Measurements from ENCODE around the gene ABT1. TPM values are rescaled to one million over a fixed set of nuclear protein-coding genes. Genes with fewer than 3 reads are reported as not detected.

The ABT1 gene
- total RNA-seq, 2 experiments from 2014 or later = 44.5 to 45.8 TPM

DNA sequence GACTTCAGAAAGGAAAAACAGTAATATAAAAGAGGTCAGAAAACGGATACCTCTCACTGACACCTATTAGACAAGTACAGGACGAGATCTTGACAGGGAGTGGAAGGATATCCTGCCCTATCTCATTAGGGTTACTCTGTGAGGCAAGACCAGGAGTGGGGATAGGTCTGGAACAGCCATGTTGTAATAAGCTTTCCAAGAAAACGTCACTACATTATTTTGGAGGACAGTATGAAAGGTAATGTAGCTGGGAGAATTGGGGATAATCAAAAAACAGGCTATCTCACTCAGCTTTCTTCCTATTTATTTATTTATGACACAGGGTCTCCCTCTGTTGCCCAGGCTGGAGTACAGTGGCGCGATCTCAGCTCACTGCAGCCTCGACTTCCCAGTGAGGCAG lies 33.3 kb upstream of the ABT1 start:
- H3K9me3 Mint-ChIP-seq = peaks cover under 1% of the 10 kb centered on the region
- DNase-seq = no peak
- peaks cover under 1% of the 10 kb centered on the region for H3K36me3 Mint-ChIP-seq
- peaks cover under 1% of the 10 kb centered on the region for H3K27me3 Mint-ChIP-seq
- peaks cover 2% of the 10 kb centered on the region for H3K4me1 Mint-ChIP-seq
- H3K27ac Mint-ChIP-seq = no peak overlapping the region
- H3K4me3 Mint-ChIP-seq = no peak overlapping the region

DNA sequence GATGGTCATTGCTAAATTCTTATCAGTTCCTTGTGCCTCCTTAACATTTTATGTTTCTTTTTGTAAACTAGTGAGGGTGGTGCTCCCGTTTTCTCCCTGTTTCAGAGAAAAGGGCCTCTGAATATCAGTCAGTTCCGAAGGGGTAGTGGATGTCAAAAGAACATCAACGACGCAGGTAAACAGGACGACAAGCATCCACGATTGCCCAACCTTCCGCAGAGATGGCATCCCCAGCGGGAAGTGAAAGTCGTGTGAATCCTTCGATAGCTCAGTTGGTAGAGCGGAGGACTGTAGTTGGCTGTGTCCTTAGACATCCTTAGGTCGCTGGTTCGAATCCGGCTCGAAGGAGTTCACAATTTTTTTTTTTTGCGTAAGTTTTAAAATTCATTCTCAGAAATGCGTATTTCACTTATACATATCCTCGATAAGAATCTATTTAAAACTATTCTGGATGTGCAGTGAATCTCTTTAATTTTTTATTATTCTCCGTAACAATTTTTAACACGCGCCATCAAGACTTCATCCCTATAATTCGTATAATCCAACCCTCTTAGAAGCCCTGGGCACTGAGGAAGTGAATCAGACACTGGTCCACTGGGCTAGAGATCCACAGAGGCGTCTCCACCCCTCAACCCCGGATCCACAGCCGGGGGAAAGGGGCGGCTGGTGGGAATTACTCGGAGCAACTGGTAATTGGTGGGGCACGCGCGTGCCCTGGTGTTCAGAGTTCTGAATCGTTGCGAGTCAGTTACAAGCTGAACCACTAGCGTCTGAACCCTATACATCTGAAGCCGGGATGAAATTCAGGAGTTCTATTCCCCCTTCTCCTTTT lies 27.9 kb upstream of the ABT1 start:
- peaks cover 2% of the 10 kb centered on the region for H3K9me3 Mint-ChIP-seq

DNA sequence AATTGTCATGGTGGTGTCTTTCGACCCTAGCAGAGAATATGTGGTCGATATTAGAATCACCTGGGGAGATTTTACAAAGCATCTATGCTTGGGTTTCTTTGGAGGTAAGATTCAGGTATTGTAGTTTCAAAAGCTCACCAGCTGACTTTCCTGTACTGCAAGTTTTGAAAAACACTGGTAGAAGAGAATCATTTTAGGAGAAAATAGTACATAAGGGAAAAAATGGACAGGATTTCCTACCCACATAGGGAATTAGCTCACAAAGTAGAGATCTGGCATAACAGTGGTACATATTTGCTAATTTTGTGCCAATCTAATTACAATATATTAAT lies 27.4 kb upstream of the ABT1 start:
- no peak for DNase-seq
- H3K27me3 Mint-ChIP-seq = peaks cover 9% of the 10 kb centered on the region
- peaks cover 3% of the 10 kb centered on the region for H3K36me3 Mint-ChIP-seq
- H3K4me3 Mint-ChIP-seq = peak overlapping the region; percentile 92
- H3K9me3 Mint-ChIP-seq = peaks cover 2% of the 10 kb centered on the region
- peaks cover 24% of the 10 kb centered on the region for H3K4me1 Mint-ChIP-seq
- H3K27ac Mint-ChIP-seq = no peak overlapping the region

More for the DNA sequence above, 27.9 kb upstream of the ABT1 start:
- H3K27me3 Mint-ChIP-seq = peaks cover 9% of the 10 kb centered on the region
- peaks cover 3% of the 10 kb centered on the region for H3K36me3 Mint-ChIP-seq
- peak; percentile 92 for DNase-seq
- H3K4me1 Mint-ChIP-seq = peaks cover 24% of the 10 kb centered on the region
- H3K27ac Mint-ChIP-seq = peak overlapping the region; percentile 92
- peak overlapping the region; percentile 92 for H3K4me3 Mint-ChIP-seq

DNA sequence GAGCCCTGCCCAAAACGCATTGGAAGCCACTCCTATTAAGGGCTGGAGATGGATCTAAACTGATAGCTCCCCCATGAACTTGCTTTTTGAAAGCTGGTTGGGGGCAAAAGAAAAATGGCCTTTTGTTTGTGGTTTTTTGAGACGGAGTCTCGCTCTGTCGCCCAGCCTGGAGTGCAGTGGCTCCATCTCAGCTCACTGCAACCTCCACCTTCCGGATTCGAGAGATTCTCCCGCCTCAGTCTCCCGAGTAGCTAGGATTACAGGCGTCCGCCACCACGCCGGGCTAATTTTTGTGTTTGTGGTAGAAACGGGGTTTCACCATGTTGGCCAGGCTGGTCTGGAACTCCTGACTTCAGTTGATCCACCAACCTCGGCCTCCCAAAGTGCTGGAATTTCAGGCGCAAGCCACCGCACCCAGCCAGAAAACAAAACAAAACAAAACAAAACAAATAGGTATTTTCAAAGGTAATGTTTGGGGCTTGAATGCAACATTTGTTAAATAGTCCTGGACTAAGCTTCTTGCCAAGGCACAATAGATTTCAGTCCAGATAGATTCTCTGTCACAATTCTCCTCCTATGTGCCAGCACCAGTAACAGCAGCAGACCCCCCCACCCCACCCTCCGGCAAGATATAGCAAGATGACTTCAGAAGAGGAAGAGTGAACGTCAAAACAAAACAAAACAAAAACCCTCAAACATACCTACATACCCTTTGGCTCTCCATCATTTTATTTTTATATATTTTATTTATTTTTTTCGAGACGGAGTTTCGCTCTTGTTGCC lies 26.5 kb upstream of the ABT1 start:
- H3K4me3 Mint-ChIP-seq = no peak overlapping the region
- DNase-seq = no peak
- peaks cover 2% of the 10 kb centered on the region for H3K9me3 Mint-ChIP-seq
- peaks cover 24% of the 10 kb centered on the region for H3K4me1 Mint-ChIP-seq
- H3K27me3 Mint-ChIP-seq = peaks cover 9% of the 10 kb centered on the region
- H3K27ac Mint-ChIP-seq = no peak overlapping the region
- H3K36me3 Mint-ChIP-seq = peaks cover 3% of the 10 kb centered on the region

DNA sequence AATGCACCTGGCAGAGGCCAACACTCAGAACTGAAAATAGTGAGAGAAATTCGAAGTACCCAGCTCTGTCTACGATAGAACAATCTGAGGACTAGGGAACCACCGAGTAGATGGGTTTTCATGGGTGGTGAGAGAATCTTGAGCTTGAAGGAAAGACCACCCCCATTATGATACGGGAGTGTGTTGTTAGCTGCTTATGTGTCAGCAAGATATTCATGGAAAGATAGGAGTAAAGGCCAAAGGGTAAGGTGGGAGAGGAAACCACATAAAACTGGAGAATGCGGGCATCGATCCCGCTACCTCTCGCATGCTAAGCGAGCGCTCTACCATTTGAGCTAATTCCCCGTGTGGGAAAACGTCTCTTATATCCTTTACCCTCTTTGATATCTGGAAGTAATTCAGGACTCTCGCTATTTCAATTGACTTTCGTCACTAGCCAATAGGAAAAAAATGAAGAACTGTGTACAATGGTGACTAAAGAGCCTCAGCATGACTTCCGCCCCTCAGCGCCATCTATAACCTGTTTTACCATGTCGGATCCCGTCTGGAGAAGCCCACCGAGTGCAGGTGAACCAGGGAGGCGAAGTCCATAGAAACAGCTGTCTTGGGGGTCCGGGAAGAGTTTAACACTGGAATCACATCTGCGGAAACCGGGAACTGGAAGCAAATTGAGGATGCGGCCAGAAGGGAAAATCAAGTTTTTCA lies 25.0 kb upstream of the ABT1 start:
- H3K9me3 Mint-ChIP-seq = peaks cover 2% of the 10 kb centered on the region
- peaks cover 3% of the 10 kb centered on the region for H3K36me3 Mint-ChIP-seq
- H3K4me3 Mint-ChIP-seq = peak overlapping the region; percentile 84
- H3K4me1 Mint-ChIP-seq = peaks cover 33% of the 10 kb centered on the region
- DNase-seq = peak; percentile 47
- H3K27me3 Mint-ChIP-seq = peaks cover 12% of the 10 kb centered on the region
- H3K27ac Mint-ChIP-seq = peak overlapping the region; percentile 90

DNA sequence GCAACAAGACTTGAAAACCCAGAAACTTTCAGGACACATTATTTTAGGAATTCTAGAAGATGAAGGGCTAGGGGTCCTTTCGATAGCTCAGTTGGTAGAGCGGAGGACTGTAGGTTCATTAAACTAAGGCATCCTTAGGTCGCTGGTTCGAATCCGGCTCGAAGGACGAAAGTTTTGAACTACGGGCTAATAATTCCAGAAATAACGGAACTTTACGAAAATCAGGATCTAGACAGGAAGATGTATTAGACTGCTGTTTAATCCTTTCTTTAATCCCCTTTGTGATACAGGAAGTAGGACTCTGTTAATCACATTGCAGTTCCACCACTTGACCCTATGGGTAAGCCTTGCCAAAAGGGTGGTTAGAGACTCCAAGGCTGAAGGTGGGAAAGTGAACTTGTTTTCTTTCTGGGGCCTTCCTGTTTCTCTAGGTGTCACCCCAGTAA lies 21.2 kb upstream of the ABT1 start:
- no peak for DNase-seq
- no peak overlapping the region for H3K27ac Mint-ChIP-seq
- H3K9me3 Mint-ChIP-seq = peaks cover 19% of the 10 kb centered on the region

DNA sequence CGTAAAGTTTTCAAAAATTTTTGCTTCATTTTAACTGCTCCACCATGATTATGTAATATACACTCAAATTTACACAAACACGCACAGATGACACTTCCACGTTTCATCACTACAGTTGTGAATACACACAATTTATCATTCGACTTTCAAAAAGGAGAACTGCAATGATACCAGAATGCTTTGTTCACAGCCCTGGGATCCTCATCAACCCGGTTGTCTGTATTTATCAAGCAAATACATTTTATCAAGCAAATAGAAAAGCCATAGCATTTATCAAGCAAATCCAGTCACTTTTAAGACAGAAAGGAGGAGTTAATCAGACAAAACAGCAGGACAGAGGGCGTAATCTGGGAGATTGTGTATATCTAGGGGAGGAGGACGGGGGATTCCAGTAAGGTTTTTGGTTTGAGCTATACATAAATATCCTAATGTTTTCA lies 20.3 kb upstream of the ABT1 start:
- no peak for DNase-seq
- Mint-ChIP-seq H3K36me3 (peaks cover 6% of the 10 kb centered on the region), H3K4me3 (peak overlapping the region; percentile 80), H3K9me3 (peaks cover 19% of the 10 kb centered on the region), H3K27ac (peak overlapping the region; percentile 96), H3K4me1 (peaks cover 39% of the 10 kb centered on the region), H3K27me3 (peaks cover 19% of the 10 kb centered on the region)

More for the DNA sequence above, 21.2 kb upstream of the ABT1 start:
- Mint-ChIP-seq H3K4me3 (no peak overlapping the region), H3K4me1 (peaks cover 33% of the 10 kb centered on the region), H3K36me3 (peaks cover 6% of the 10 kb centered on the region), H3K27me3 (peaks cover 19% of the 10 kb centered on the region)

DNA sequence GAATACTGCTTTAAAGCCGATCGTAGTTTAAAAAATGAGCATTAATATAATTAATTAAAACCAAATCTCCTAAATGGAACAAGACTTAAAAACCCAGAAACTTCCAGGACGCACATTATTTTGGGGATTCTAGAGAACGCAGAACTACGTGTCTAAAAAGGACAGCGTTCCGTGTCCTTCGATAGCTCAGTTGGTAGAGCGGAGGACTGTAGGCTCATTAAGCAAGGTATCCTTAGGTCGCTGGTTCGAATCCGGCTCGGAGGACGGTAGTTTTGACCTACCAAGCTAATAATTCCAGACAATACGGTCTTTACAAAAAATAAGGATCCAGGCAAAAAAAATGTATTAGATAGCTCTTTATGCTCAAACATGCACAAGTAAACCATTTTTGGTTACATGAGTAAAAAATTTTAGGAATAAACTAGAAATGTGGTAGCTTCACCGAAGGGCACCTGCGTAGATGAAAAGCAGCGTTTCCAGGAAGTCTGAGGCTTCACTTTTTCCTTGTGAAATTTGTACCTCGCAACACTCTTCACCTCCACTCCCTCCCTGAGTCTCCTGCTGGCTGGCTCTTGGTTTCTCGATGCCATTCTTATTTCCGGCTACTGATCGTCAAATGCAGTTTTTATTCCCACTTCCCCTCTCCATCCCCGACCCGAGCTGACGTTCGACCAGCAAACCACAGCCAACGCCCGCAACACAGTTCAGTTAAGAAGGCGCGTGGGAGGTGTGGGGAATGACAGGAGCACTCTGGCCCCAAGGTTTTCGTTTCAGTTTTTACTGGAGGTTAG lies 19.6 kb upstream of the ABT1 start:
- peaks cover 14% of the 10 kb centered on the region for H3K27me3 Mint-ChIP-seq
- H3K4me1 Mint-ChIP-seq = peaks cover 33% of the 10 kb centered on the region
- peak overlapping the region; percentile 80 for H3K4me3 Mint-ChIP-seq
- peaks cover 6% of the 10 kb centered on the region for H3K36me3 Mint-ChIP-seq
- DNase-seq = peak; percentile 81
- peak overlapping the region; percentile 96 for H3K27ac Mint-ChIP-seq
- peaks cover 19% of the 10 kb centered on the region for H3K9me3 Mint-ChIP-seq

DNA sequence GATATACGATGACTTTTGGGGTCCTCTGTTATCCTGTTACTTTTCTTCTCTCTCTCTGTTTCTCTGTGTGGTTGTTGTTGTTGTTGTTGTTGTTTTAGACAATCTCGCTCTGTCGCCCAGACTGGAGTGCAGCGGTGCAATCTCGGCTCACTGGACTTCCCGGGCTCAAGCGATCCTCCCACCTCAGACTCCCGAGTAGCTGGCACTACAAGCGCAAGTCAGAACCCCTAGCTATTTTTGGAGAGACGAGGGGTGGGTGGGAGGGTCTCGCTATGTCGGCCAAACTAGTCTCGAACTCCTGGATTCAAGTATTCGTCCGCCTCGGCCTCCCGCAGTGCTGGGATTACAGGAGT lies 19.1 kb upstream of the ABT1 start:
- Mint-ChIP-seq H3K27ac (peak overlapping the region; percentile 96), H3K36me3 (peaks cover 6% of the 10 kb centered on the region), H3K9me3 (peaks cover 19% of the 10 kb centered on the region), H3K4me1 (peaks cover 30% of the 10 kb centered on the region), H3K27me3 (peaks cover 14% of the 10 kb centered on the region), H3K4me3 (peak overlapping the region; percentile 80)
- no peak for DNase-seq

DNA sequence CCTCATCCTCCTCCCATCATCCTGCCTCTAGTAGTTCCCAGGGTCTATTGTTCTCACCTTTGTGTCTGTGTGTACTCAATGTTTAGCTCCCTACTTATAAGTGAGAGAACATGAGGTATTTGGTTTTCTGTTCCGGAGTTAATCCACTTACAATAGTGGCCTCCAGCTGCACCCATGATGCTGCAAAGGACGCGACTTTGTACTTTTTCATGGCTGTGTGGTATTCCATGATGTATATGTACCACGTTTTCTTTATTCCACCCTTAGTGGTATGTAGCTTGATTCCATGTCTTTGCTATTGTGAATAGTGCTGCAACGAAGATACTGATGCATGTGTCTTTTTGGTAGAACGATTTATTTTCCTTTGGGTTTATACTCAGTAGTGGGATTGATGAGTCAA lies 18.5 kb upstream of the ABT1 start:
- peaks cover 19% of the 10 kb centered on the region for H3K27me3 Mint-ChIP-seq
- no peak overlapping the region for H3K27ac Mint-ChIP-seq
- H3K36me3 Mint-ChIP-seq = peaks cover 6% of the 10 kb centered on the region
- peak overlapping the region; percentile 25 for H3K4me3 Mint-ChIP-seq
- no peak for DNase-seq
- peaks cover 30% of the 10 kb centered on the region for H3K4me1 Mint-ChIP-seq
- peaks cover 19% of the 10 kb centered on the region for H3K9me3 Mint-ChIP-seq

DNA sequence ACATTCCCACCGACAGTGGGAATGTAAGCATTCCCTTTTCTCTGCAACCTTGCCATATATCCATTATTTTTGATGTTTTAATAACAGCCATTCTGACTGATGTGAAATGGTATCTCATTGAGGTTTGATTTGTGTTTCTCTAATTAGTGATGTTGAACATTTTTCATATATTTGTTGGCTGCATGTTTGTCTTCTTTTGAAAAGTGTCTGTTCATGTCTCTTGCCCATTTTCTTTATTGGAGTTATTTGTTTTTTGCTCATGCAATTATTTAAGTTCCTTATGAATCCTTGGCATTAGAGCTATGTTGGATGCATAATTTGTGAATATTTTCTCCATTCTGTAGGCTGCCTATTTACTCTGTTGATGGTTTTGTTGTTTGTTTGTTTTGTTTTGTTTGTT lies 18.0 kb upstream of the ABT1 start:
- Mint-ChIP-seq H3K27ac (no peak overlapping the region), H3K27me3 (peaks cover 23% of the 10 kb centered on the region), H3K4me1 (peaks cover 30% of the 10 kb centered on the region), H3K9me3 (peaks cover 19% of the 10 kb centered on the region), H3K36me3 (peaks cover 6% of the 10 kb centered on the region), H3K4me3 (no peak overlapping the region)
- no peak for DNase-seq

DNA sequence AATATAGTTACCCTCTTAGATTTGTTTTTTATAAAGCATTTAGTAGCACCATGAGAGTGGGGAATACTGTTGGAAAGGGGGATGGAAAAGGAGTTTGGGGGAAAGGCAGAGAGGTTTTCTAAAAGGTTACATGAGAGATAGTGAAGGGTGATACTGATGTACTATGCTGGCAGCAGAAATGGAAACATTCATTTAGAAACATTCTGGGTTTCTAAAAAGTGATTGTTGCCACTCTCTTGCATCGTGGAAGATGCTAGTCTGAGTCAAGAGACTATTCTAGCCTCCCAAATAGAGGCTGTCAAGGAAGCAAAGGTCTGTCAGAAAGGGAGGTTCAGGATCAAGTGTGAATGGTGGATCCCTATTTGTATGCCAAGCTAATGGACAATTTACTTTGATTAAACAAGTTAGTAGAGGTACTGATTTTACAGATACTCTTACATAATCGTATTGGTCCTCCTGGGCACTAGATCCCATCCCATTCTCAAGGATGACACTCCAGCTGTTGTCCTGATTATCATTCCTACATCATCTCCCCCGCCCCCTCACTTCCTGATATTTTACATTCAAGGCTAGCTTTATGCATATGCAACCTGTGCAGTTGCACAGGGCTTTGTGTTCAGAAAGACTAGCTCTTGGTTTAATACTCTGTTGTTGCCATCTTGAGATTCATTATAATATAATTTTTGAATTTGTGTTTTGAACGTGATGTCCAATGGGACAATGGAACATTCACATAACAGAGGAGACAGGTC lies 15.4 kb upstream of the ABT1 start:
- Mint-ChIP-seq H3K9me3 (peaks cover 19% of the 10 kb centered on the region), H3K27ac (no peak overlapping the region), H3K27me3 (peaks cover 37% of the 10 kb centered on the region), H3K36me3 (peaks cover 6% of the 10 kb centered on the region), H3K4me1 (peaks cover 23% of the 10 kb centered on the region), H3K4me3 (no peak overlapping the region)
- no peak for DNase-seq

DNA sequence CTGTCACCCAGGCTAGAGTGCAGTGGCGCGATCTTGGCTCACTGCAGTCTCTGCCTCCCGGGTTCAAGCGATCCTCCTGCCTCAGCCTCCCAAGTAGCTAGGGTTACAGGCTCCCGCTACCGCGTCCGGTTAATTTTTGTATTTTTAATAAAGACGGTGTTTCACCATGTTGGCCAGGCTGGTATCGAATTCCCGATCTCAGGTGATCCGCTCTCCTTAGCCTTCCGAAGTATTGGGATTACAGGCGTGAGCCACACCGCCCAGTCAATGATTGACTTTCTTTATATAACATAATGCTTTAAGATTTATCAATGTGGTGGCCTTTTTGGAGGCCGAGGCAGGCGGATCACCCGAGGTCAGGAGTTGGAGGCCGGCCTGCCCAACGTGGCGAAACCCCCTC lies 7.8 kb upstream of the ABT1 start:
- Mint-ChIP-seq H3K27ac (no peak overlapping the region), H3K27me3 (peaks cover 50% of the 10 kb centered on the region), H3K4me1 (peaks cover 2% of the 10 kb centered on the region), H3K4me3 (no peak overlapping the region), H3K9me3 (no peaks in the 10 kb centered on the region), H3K36me3 (no peaks in the 10 kb centered on the region)
- no peak for DNase-seq

DNA sequence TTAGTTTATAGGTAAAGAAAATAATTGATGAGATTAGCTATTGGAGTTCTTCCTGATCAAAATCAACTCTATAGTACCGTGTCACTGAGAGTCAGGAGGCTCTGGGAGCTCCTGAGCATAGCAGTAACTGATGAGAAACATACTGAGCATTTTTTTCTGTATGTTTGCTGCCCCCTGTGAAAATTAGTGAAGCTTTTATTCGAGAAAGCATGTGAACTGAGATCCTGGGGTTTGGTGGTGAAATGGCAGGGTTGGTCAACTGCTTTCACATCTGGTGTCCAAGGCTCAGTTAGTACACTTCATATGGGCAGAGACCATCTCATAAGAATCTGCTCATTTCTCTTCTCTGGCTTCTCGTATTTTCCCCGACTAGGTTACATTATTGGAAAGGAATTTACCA lies 4.1 kb upstream of the ABT1 start:
- H3K9me3 Mint-ChIP-seq = no peaks in the 10 kb centered on the region
- no peak overlapping the region for H3K27ac Mint-ChIP-seq
- peaks cover 2% of the 10 kb centered on the region for H3K36me3 Mint-ChIP-seq
- H3K4me3 Mint-ChIP-seq = no peak overlapping the region
- peaks cover 9% of the 10 kb centered on the region for H3K4me1 Mint-ChIP-seq
- peaks cover 32% of the 10 kb centered on the region for H3K27me3 Mint-ChIP-seq
- DNase-seq = no peak
